ENCODE results near the gene NFATC3. TPM values are rescaled to one million over a fixed set of nuclear protein-coding genes. Genes with fewer than 3 reads are reported as not detected.

NFATC3 gene
- total RNA-seq, 2 donors from 2014 or later, result 94.5 to 101 TPM

DNA sequence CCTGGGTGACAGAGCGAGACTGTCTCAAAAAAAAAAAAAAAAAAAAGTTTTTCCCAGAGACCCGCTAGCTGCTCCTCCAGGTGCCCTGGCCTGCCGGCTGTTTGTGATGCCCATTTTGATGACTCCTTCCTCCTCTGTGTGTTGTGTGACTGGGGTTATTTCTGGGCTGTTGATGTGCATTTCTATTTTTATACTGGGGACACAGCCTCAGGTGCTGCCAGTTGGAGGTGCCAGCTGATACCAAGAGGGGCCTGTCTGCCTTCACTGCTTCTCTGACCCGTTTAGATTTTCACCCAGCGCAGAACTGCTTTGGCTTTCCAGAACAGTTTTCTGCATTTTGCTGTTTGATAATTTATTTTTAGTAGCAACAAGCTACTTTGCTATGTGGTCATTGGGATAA lies 166.7 kb downstream of the NFATC3 start:
- Mint-ChIP-seq H3K27me3 (no peaks in the 10 kb centered on the region), H3K4me3 (no peak overlapping the region), H3K36me3 (ENCODE audit: low read depth) (peaks cover 3% of the 10 kb centered on the region), H3K27ac (no peak overlapping the region), H3K4me1 (peaks cover 5% of the 10 kb centered on the region)
- no peak for DNase-seq
- no peaks in the 10 kb centered on the region for H3K9me3 ChIP-seq (ENCODE audit: control insufficient read depth, low read length, poor library complexity, severe bottlenecking)
- ATAC-seq, result peak; percentile 35

DNA sequence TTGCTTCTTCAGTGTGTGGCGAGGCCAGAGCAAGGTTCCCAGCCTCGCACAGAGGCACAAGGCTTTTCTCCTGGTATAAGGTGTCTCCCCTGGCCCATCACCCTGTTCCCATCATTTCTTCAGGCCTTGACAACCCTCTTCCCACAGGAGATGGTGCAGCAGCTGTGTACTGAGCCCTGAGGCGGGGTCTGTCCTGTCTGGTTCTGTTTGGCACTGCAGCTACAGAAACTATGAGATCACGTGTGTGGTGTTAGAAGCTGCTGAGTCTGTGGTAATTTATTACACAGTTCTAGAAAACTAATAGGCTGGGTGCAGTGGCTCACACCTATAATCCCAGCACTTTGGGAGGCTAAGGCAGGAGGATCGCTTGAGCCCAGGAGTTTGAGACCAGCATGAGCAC lies 167.2 kb downstream of the NFATC3 start:
- peaks cover 3% of the 10 kb centered on the region for H3K36me3 Mint-ChIP-seq (ENCODE audit: low read depth)
- no peak overlapping the region for H3K4me3 Mint-ChIP-seq
- H3K9me3 ChIP-seq (ENCODE audit: control insufficient read depth, low read length, poor library complexity, severe bottlenecking), result no peaks in the 10 kb centered on the region
- H3K4me1 Mint-ChIP-seq, result peaks cover 3% of the 10 kb centered on the region
- ATAC-seq (no peak), DNase-seq (no peak)
- H3K27me3 Mint-ChIP-seq, result no peaks in the 10 kb centered on the region
- H3K27ac Mint-ChIP-seq, result no peak overlapping the region

DNA sequence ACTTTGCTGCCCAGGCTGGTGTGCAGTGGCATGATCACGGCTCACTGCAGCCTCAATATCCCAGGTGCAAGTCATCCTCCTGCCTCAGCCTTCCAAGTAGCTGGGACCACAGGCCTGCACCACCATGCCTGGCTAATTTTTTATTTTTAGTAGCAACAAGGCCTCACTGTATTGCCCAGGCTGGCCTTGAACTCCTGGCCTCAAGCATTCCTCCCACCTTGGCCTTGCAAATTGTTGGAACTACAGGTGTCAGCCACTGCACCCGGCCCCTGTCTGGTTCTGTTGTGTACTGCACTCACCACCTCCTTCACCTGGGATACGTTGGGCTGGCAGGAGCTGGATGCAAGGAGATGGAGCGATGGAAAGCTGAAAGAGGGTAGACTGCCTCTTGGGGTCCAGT lies 168.6 kb downstream of the NFATC3 start:
- ATAC-seq, result no peak
- no peak overlapping the region for H3K27ac Mint-ChIP-seq
- DNase-seq, result no peak
- H3K36me3 Mint-ChIP-seq (ENCODE audit: low read depth), result peaks cover 3% of the 10 kb centered on the region
- H3K4me3 Mint-ChIP-seq, result no peak overlapping the region
- H3K27me3 Mint-ChIP-seq, result no peaks in the 10 kb centered on the region
- no peaks in the 10 kb centered on the region for H3K9me3 ChIP-seq (ENCODE audit: control insufficient read depth, low read length, poor library complexity, severe bottlenecking)
- peaks cover 3% of the 10 kb centered on the region for H3K4me1 Mint-ChIP-seq

DNA sequence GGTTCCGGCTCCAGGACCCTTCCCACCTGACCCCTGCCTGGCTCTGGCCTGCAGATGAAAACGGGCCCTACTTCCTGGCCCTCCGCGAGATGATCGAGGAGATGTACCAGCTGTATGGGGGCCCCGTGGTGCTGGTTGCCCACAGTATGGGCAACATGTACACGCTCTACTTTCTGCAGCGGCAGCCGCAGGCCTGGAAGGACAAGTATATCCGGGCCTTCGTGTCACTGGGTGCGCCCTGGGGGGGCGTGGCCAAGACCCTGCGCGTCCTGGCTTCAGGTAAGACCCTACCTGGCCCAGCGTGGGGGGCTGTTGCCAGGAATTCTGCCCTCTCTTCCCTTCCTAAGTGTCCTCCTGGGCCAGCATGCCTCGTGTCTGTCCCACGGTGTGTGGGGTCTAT lies 170.5 kb downstream of the NFATC3 start:
- Mint-ChIP-seq H3K27me3 (no peaks in the 10 kb centered on the region), H3K27ac (no peak overlapping the region), H3K36me3 (ENCODE audit: low read depth) (peaks cover 2% of the 10 kb centered on the region), H3K4me3 (no peak overlapping the region), H3K4me1 (no peaks in the 10 kb centered on the region)
- H3K9me3 ChIP-seq (ENCODE audit: control insufficient read depth, low read length, poor library complexity, severe bottlenecking), result no peaks in the 10 kb centered on the region
- no peak for DNase-seq
- no peak for ATAC-seq

DNA sequence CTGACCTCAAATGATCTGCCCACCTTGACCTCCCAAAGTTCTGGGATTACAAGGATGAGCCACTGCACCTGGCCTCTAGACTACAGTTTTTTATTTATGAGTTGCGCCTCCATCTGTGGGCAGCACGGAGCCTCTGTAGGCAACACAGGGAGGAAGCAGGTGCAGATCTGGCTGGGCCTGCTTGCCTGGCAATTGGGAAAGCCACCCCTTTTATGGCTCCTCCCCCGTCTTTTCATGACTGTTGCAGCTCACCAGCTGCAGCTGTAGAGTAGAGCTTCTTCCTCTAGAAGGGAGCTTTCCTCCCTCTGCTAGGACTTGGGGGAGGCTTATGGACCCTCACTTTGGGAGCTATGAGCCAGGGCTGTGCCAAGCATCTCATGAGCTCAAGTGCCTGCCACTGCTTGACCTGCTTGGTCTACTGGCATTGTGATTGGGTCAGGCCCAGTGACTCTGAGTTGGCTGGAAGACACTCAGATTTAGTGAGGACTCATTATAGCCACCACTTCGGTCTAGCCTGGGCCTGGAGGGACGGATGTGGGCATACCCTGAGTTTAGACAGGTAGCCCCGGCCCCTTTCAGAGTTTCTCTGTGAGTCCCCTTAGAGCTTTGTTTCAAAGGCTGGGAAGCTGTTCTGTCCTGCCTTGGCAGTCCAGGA lies 172.2 kb downstream of the NFATC3 start:
- no peaks in the 10 kb centered on the region for H3K36me3 Mint-ChIP-seq (ENCODE audit: low read depth)
- DNase-seq (no peak), ATAC-seq (peak; percentile 54)
- no peaks in the 10 kb centered on the region for H3K27me3 Mint-ChIP-seq
- H3K27ac Mint-ChIP-seq, result no peak overlapping the region
- no peaks in the 10 kb centered on the region for H3K9me3 ChIP-seq (ENCODE audit: control insufficient read depth, low read length, poor library complexity, severe bottlenecking)
- H3K4me1 Mint-ChIP-seq, result peaks cover 8% of the 10 kb centered on the region
- no peak overlapping the region for H3K4me3 Mint-ChIP-seq

DNA sequence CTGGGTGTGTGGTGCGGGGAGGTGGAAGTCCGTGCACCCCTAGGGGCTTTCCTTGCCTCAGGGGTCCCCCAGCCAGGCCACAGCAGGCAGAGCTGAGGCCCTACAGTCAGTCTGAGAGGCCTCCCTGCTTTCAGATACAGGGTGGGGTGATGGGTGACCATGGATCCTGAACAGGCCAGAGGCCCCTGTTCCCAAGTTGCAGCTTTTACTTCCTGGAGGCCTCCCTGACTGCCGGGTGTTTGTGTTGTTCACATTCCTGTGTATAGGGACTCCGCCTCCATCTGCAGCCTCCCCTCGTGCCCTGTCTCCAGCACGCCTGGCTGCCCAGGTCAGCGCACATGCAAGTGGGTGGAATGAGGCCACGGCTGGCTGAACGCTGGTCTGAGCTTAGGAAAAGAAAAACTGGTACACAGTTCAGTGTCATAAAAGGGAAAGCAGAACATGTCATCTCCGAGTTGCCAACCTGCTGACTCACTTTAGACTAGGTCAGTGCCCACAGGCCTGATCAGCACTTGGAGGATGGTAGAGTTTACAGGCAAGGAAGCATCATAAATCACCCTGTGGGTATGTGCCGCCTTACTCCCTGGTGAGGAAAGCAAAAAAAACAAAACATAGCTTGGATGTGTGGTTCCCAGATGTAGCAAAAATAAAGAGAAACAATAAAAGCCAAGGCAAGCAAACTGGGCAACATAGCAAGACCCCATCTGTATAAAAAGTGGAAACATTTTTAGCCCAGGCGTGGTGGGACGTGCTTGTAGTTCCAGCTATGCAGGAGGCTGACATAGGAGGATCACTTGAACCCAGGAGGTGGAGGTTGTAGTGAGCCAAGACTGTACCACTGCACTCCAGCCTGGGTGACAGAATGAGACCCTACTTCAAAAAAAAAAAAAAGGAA lies 173.0 kb downstream of the NFATC3 start:
- H3K4me1 Mint-ChIP-seq, result peaks cover 13% of the 10 kb centered on the region
- no peak for ATAC-seq
- no peak overlapping the region for H3K27ac Mint-ChIP-seq

DNA sequence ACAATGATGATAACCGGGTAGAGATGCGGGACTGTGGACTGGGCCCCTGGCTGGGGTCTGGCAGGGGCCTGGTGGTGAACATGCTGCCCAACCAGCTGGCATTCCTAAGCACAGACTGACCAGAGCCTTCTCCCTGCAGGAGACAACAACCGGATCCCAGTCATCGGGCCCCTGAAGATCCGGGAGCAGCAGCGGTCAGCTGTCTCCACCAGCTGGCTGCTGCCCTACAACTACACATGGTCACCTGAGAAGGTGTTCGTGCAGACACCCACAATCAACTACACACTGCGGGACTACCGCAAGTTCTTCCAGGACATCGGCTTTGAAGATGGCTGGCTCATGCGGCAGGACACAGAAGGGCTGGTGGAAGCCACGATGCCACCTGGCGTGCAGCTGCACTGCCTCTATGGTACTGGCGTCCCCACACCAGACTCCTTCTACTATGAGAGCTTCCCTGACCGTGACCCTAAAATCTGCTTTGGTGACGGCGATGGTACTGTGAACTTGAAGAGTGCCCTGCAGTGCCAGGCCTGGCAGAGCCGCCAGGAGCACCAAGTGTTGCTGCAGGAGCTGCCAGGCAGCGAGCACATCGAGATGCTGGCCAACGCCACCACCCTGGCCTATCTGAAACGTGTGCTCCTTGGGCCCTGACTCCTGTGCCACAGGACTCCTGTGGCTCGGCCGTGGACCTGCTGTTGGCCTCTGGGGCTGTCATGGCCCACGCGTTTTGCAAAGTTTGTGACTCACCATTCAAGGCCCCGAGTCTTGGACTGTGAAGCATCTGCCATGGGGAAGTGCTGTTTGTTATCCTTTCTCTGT lies 174.0 kb downstream of the NFATC3 start:
- Mint-ChIP-seq H3K27me3 (no peaks in the 10 kb centered on the region), H3K4me3 (no peak overlapping the region), H3K4me1 (peaks cover 21% of the 10 kb centered on the region), H3K36me3 (ENCODE audit: low read depth) (no peaks in the 10 kb centered on the region), H3K27ac (peak overlapping the region; percentile 24)
- DNase-seq, result no peak
- H3K9me3 ChIP-seq (ENCODE audit: control insufficient read depth, low read length, poor library complexity, severe bottlenecking), result no peaks in the 10 kb centered on the region
- no peak for ATAC-seq

More for the DNA sequence above, 173.0 kb downstream of the NFATC3 start:
- Mint-ChIP-seq H3K27me3 (no peaks in the 10 kb centered on the region), H3K4me3 (no peak overlapping the region), H3K36me3 (ENCODE audit: low read depth) (no peaks in the 10 kb centered on the region)
- H3K9me3 ChIP-seq (ENCODE audit: control insufficient read depth, low read length, poor library complexity, severe bottlenecking), result no peaks in the 10 kb centered on the region
- no peak for DNase-seq

DNA sequence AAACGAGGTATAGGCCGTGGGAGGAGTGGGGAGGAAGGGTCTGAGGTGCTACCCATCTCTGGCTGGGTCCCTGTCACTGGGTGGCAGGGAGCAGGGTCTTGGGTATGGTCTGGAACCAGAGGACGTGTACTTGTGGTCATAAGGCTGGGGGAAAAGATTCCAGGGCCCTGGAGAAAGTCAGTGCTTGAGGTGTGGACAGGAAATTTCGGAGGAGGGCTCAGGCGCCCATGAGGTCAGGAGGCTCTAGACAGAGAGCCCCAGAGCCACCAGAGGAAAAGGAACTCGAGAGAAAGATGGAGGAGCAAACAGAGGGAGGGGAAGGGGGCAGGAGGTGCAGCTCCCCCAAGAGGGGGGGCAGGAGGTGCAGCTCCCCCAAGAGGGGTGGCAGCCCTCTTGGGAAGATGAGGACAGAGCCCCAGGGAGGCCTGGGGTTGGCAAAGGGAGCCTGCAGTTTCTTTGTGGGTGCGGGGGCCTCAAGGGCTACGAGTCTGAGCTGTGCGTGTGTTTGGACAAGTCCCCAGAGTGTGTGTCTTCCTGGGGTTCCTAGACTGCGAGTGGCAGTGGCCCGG lies 178.5 kb downstream of the NFATC3 start:
- H3K9me3 ChIP-seq (ENCODE audit: control insufficient read depth, low read length, poor library complexity, severe bottlenecking), result no peaks in the 10 kb centered on the region
- H3K36me3 Mint-ChIP-seq (ENCODE audit: low read depth), result no peaks in the 10 kb centered on the region
- peaks cover 48% of the 10 kb centered on the region for H3K4me1 Mint-ChIP-seq
- peak overlapping the region; percentile 97 for H3K4me3 Mint-ChIP-seq
- DNase-seq (no peak), ATAC-seq (no peak)
- peak overlapping the region; percentile 95 for H3K27ac Mint-ChIP-seq
- H3K27me3 Mint-ChIP-seq, result no peaks in the 10 kb centered on the region

DNA sequence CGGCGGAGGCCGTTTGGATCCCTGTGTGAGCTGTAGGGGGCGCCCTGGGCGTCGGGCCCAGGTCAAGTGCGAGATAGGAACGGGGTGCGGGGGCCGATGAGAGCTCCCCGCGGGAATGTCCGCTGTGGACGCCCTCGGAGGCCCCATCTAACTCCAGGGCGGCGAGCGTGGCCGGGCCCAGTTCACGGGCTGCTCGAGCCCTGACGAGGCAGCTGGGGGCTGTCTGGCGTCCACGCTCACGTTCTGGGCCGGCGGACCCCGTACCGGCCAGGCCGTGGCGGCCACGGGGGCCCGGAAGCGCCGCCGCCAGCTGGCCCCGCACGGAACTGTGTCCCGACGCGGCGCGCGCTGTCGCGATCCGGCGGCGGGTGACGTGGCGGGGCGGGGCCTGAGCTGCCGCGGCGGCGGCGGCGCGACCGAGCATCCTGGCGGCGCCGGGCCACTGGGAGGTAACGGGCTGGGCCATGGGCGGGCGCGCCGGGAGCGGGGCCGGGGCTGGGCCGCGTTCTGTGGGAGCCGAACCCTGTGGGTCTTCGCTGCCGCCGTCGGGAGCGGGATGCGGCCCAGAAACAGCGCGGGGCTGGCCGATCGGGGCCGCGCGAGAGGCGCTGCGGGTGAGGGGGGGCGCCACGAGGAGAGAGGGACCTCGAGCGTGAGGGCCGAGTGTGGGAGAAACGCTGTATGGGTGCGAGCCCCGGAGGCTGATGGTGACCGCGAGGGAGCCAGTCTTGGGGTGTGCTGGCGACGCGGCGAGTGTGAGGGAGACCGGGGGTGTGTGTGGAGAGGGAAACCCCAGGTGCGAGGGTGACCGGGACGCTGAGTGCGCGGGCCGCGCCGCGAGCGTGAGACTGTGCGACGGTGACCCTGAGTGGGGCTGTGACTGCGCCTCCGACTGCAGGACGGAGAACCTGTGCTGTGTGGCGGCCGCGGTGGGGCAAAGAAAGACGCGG lies 179.2 kb downstream of the NFATC3 start, which contains the start of gene SLC7A6:
Gene SLC7A6 (plus strand): TSS at position 399 of the 950 bp plus-strand sequence. CDS start 10,201 bp downstream, outside the sequence.
- Mint-ChIP-seq H3K36me3 (ENCODE audit: low read depth) (peaks cover 3% of the 10 kb centered on the region), H3K27me3 (no peaks in the 10 kb centered on the region), H3K4me1 (peaks cover 54% of the 10 kb centered on the region), H3K27ac (peak within 1 kb of the TSS; percentile 95), H3K4me3 (peak within 1 kb of the TSS; percentile 97)
- DNase-seq (peak; percentile 77 to 87 (median 82)), ATAC-seq (peak; percentile 76)
- H3K9me3 ChIP-seq (ENCODE audit: control insufficient read depth, low read length, poor library complexity, severe bottlenecking), result no peaks in the 10 kb centered on the region

DNA sequence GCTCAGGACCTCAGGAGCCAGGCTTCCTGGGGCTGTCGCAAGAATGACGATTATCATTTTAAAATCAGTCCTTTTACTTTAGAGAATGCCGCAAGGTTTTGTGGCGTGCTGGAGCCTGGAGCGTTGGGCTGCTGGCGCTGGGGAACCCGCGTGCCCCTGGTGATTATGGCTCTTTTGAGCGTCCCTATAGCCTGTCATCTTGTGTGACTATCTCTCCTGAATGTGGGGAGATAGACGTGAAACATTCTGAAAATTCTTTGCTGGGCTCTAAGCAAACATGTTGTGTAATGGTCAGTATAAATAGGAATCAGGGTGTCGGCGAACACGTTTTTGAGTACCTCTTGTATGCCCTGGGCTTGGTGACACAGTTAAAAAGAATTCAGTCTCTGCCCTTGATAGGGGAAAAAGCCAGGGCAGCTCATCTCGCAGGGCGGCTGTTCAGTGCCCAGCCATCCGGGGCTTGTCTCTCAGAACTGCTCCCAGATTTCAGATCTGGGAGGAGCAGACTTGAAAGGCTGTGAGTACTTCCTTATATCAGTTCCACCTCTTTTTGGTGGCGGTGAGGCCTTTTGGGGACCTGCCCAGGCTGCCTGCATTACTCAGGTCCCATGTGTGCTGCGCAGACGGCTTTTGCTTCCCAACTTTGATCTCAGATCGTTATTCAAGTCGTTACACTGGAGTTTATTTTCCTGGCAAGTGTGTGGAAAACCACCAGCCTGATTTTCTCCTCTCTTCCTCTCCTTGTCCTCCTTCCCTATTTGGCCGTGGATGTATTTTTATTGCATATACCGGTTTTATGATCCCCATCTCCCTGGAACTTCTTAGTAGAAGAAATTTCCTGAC lies 180.1 kb downstream of the NFATC3 start:
- Mint-ChIP-seq H3K27ac (peak overlapping the region; percentile 95), H3K4me1 (peaks cover 55% of the 10 kb centered on the region), H3K36me3 (ENCODE audit: low read depth) (peaks cover 4% of the 10 kb centered on the region), H3K4me3 (peak overlapping the region; percentile 97), H3K27me3 (no peaks in the 10 kb centered on the region)
- no peaks in the 10 kb centered on the region for H3K9me3 ChIP-seq (ENCODE audit: control insufficient read depth, low read length, poor library complexity, severe bottlenecking)
- peak; percentile 29 for ATAC-seq
- DNase-seq, result peak; percentile 30 to 55 (median 30)

DNA sequence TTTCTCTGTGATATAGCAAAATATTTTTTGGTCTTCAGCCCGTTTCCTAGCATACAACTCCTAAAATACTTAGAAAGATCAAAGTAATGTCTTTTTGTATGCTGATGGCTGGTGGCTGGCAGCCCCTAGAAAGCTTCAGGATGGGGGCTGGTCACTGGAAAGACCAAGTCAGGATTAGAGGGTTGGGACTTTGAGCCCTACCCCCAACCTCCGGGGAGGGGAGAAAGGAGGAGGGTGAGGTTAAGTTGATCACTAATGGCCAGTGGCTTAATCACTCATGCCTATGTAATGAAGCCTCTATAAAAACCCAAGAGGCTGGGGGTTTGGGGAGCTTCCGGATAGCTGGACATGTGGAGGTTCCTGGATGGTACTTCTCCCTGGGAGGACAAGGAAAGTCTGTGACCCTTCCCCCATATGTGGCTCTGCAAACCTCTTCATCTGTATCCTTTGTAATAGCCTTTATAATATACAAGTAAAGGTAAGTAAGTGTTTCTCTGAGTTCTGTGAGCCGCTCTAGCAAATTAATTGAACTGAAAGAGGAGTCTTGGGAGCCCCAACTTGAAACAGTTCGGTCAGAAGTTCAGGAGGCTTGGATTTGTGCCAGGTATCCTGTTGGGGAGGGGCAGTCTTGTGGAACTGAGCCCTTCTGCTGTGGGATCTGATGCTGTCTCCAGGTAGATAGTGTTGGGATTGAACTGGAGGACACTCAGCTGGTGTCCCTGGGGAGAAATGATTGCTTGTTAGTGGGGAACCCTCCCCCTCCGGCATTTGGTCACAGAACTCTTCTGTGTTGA lies 182.6 kb downstream of the NFATC3 start:
- H3K4me1 Mint-ChIP-seq, result peaks cover 51% of the 10 kb centered on the region

More for the DNA sequence above, 182.6 kb downstream of the NFATC3 start:
- DNase-seq (no peak), ATAC-seq (no peak)
- H3K9me3 ChIP-seq (ENCODE audit: control insufficient read depth, low read length, poor library complexity, severe bottlenecking), result no peaks in the 10 kb centered on the region
- H3K27ac Mint-ChIP-seq, result peak overlapping the region; percentile 95
- no peaks in the 10 kb centered on the region for H3K27me3 Mint-ChIP-seq
- peaks cover 6% of the 10 kb centered on the region for H3K36me3 Mint-ChIP-seq (ENCODE audit: low read depth)
- peak overlapping the region; percentile 21 for H3K4me3 Mint-ChIP-seq

All from T-helper 17 cell (primary cell).